HCT116 (cell line): ENCODE data around the gene BCL11A. TPM values are rescaled to one million over a fixed set of nuclear protein-coding genes. Genes with fewer than 3 reads are reported as not detected.

ENCODE experiments used
- ATAC-seq: fragments of 200-7000 bp; cut with Tn5 transposase; 2 replicates; pipeline ENCODE4 v1.9.1; 2020; ENCODE audit warnings: mild to moderate bottlenecking, moderate library complexity
- BruUV-seq: library from RNA; stranded (reverse); fragments of 400-500 nt; replicated peaks from 2 replicates; lab custom pipeline; 2021; lab: Mats Ljungman, UMichigan
- CTCF ChIA-PET: fragments of 300-600 bp; sonication (Branson Sonifier 250); formaldehyde crosslinking; loops from one replicate; lab custom pipeline; 2021; ENCODE audit warnings: antibody characterized with exemption; lab: Charles Lee
- POLR2A ChIA-PET: fragments of 300-600, 350-600 bp; sonication (Branson Sonifier 250); formaldehyde crosslinking; loops from one replicate; lab custom pipeline; 2021; ENCODE audit warnings: antibody characterized with exemption; lab: Charles Lee
- RAD21 ChIA-PET, 2 experiments: fragments of 300-600 bp; sonication (Branson Sonifier 250); formaldehyde crosslinking; loops; one replicate each; lab custom pipeline; 2023; ENCODE audit warnings: low total read pairs in 2 of 2; ENCODE audit not compliant: uncharacterized antibody in 2 of 2, unreplicated experiment in 2 of 2, low non-redundant PET in 1 of 2; lab: Charles Lee
- DNase-seq: peaks from one replicate; pipeline ENCODE4 v3.0.0-alpha.2; 2010; ENCODE audit warnings: low read depth, low spot score
- H2AFZ ChIP-seq: fragments of 200-600 bp; shearing (Covaris generic), sonication (generic); 2 replicates; pipeline ENCODE4 v1.6.1; 2017; ENCODE audit warnings: low read depth, mixed run types, mixed read lengths, antibody characterized with exemption, low read length; ENCODE audit not compliant: poor library complexity, severe bottlenecking
- H3K27ac ChIP-seq: 2 replicates; pipeline ENCODE4 v1.5.1; 2012; ENCODE audit warnings: low read depth, low read length
- H3K27me3 ChIP-seq: fragments of 200-600 bp; sonication (generic); 2 replicates; pipeline ENCODE4 v1.6.1; 2016; ENCODE audit warnings: mixed run types, low read length, mixed read lengths; ENCODE audit not compliant: insufficient read depth
- H3K36me3 ChIP-seq, 2 experiments: fragments of 200-500 bp in 1 of 2; fragments of 200-600 bp in 1 of 2; sonication (Bioruptor generic) in 1 of 2; sonication (generic) in 1 of 2; 2 replicates each; pipeline versions ENCODE4 v1.5.1 to v1.6.1; 2014 to 2016; ENCODE audit warnings: low read length in 2 of 2, inconsistent platforms in 1 of 2, mixed read lengths in 1 of 2, mixed run types in 1 of 2; ENCODE audit not compliant: insufficient read depth in 2 of 2, control insufficient read depth in 1 of 2
- H3K4me1 ChIP-seq, 2 experiments: fragments of 200-600 bp in 1 of 2; sonication (generic) in 1 of 2; 2 replicates each; pipeline versions ENCODE4 v1.5.1 to v1.6.1; 2012 to 2017; ENCODE audit warnings: low read length in 2 of 2, inconsistent platforms in 1 of 2, mild to moderate bottlenecking in 1 of 2, mixed read lengths in 1 of 2, mixed run types in 1 of 2, moderate library complexity in 1 of 2; ENCODE audit not compliant: insufficient read depth in 2 of 2, control insufficient read depth in 1 of 2
- H3K4me2 ChIP-seq: fragments of 200-600 bp; sonication (generic); 2 replicates; pipeline ENCODE4 v1.6.1; 2017; ENCODE audit warnings: mixed run types, low read length, mixed read lengths
- H3K4me3 ChIP-seq, 2 experiments: fragments of 200-600 bp in 1 of 2; sonication (generic) in 1 of 2; replicated peaks in 1 of 2; 2 replicates each; pipeline ENCODE4 v1.5.1; 2011 to 2016; ENCODE audit warnings: low read length in 2 of 2, control low read depth in 1 of 2, low read depth in 1 of 2, mild to moderate bottlenecking in 1 of 2, mixed read lengths in 1 of 2, mixed run types in 1 of 2
- H3K79me2 ChIP-seq: fragments of 200-600 bp; sonication (generic); 2 replicates; pipeline ENCODE4 v1.6.1; 2017; ENCODE audit warnings: mild to moderate bottlenecking, mixed run types, low read length, moderate library complexity, mixed read lengths; ENCODE audit not compliant: insufficient read depth
- H3K9ac ChIP-seq: fragments of 200-600 bp; sonication (generic); 2 replicates; pipeline ENCODE4 v1.6.1; 2016; ENCODE audit warnings: low read length, mixed read lengths
- H3K9me2 ChIP-seq: fragments of 200-600 bp; sonication (generic), shearing (Covaris generic); 2 replicates; pipeline ENCODE4 v1.6.1; 2017; ENCODE audit warnings: mixed run types, mild to moderate bottlenecking, moderate library complexity; ENCODE audit not compliant: insufficient read depth
- H3K9me3 ChIP-seq, 2 experiments: fragments of 200-500 bp in 1 of 2; fragments of 200-600 bp in 1 of 2; sonication (Bioruptor generic) in 1 of 2; sonication (generic) in 1 of 2; 2 replicates each; pipeline ENCODE4 v1.6.1; 2014 to 2017; ENCODE audit warnings: low read length in 2 of 2, mixed read lengths in 2 of 2, inconsistent platforms in 1 of 2, low read depth in 1 of 2, mild to moderate bottlenecking in 1 of 2, mixed run types in 1 of 2, moderate library complexity in 1 of 2; ENCODE audit not compliant: control insufficient read depth in 1 of 2, insufficient read depth in 1 of 2
- H4K20me1 ChIP-seq: fragments of 200-600 bp; sonication (generic), shearing (Covaris generic); 2 replicates; pipeline ENCODE4 v1.6.1; 2017; ENCODE audit warnings: mixed run types, mild to moderate bottlenecking, moderate library complexity; ENCODE audit not compliant: insufficient read depth
- CEBPB ChIP-seq: IDR thresholded peaks from 2 replicates; pipeline ENCODE4 v1.6.1; 2012; ENCODE audit warnings: low read depth
- CTCF ChIP-seq, 3 experiments: fragments of 200-600 bp in 1 of 3; sonication (generic) in 1 of 3; IDR thresholded peaks in 2 of 3; conservative IDR thresholded peaks in 1 of 3; 2 replicates each; pipeline ENCODE4 v1.5.1; 2012 to 2017; ENCODE audit warnings: low read depth in 2 of 3, low read length in 2 of 3, antibody characterized with exemption in 1 of 3, borderline replicate concordance in 1 of 3, control low read depth in 1 of 3, mild to moderate bottlenecking in 1 of 3, mixed read lengths in 1 of 3, mixed run types in 1 of 3, moderate library complexity in 1 of 3; ENCODE audit not compliant: insufficient read depth in 1 of 3
- RAD21 ChIP-seq: IDR thresholded peaks from 2 replicates; pipeline ENCODE4 v1.6.1; 2012; ENCODE audit warnings: low read depth, mild to moderate bottlenecking
- ZFX ChIP-seq: fragments of 450-650 bp; IDR thresholded peaks from 2 replicates; pipeline ENCODE4 v1.6.1; 2017
- ZNF274 ChIP-seq: fragments of 200-500 bp; sonication (Bioruptor generic); IDR thresholded peaks from 2 replicates; pipeline ENCODE4 v1.6.1; 2014; ENCODE audit warnings: mild to moderate bottlenecking, low read depth, low read length, inconsistent platforms
- intact Hi-C: fragments of 100-400 bp; cut with micrococcal nuclease; formaldehyde crosslinking; loops from 2 replicates; pipeline ENCODE4 v1.10.0; 2022
- total RNA-seq: library from RNA; stranded (reverse); gene quantifications from one replicate; pipeline ENCODE4 v1.2.1, GENCODE V29; 2021; ENCODE audit not compliant: unreplicated experiment

BCL11A gene
- total RNA-seq, 1 experiment from 2014 or later, result 0.71 TPM

GRCh38 chr2:60550984-60551239 is 2.5 kb downstream of the BCL11A start (continued):
- TF ChIP-seq CTCF (IDR thresholded peaks at IDR 0.05 in 2 of 3, conservative IDR thresholded peaks at IDR 0.05 in 1 of 3; ENCODE audit: borderline replicate concordance in 1 of 3, insufficient read depth in 1 of 3, low read depth in 2 of 3, low read length in 2 of 3), result no peak

GRCh38 chr2:60550178-60550983 is 3.1 kb downstream of the BCL11A start:
- ChIA-PET RAD21 (interaction anchor here (0.6 to 1.0 kb wide), 13 partner anchors 9 to 1954 kb away, joined by 3 to 7 read pairs (median 3); no protein-coding TSS in a partner anchor), POLR2A (interaction anchor here (0.6 to 1.2 kb wide), 2 partner anchors 213 to 612 kb away, joined by 3 read pairs; no protein-coding TSS in a partner anchor), CTCF (interaction anchor here (0.6 to 1.7 kb wide), 18 partner anchors 8 to 1787 kb away, joined by 3 to 23 read pairs (median 4); no protein-coding TSS in a partner anchor)
- Histone ChIP-seq H3K4me3 (peak overlapping the region; percentile 48 to 64), H3K79me2 (no peaks in the 10 kb centered on the region), H3K4me2 (peak overlapping the region; percentile 96), H3K36me3 (no peaks in the 10 kb centered on the region), H2AFZ (peak overlapping the region; percentile 74), H3K4me1 (peaks cover 2 to 32% of the 10 kb centered on the region in 2 experiments; a peak in 3 of 4 replicates), H3K27ac (no peak overlapping the region), H3K9me2 (no peaks in the 10 kb centered on the region), H3K9ac (peak overlapping the region; percentile 23; the same call in 1 of the 2 replicates), H3K27me3 (peaks cover 64% of the 10 kb centered on the region), H4K20me1 (no peaks in the 10 kb centered on the region), H3K9me3 (no peaks in the 10 kb centered on the region)
- DNase-seq (peak; percentile 50), ATAC-seq (peak; percentile 64)
- intact Hi-C loops, result loop anchor here (1.0 to 10.0 kb wide), 3 partner anchors 1246 to 1788 kb away; no protein-coding TSS in a partner anchor
- TF ChIP-seq RAD21 (peak; percentile 89), ZNF274 (no peak), CEBPB (no peak), ZFX (no peak), CTCF (IDR thresholded peaks at IDR 0.05 in 2 of 3, conservative IDR thresholded peaks at IDR 0.05 in 1 of 3; ENCODE audit: borderline replicate concordance in 1 of 3, insufficient read depth in 1 of 3, low read depth in 2 of 3, low read length in 2 of 3) (peak; percentile 45 to 77 (median 57); a peak in 5 of 6 replicates)
- BruUV-seq, result no TSS peak
